ENCODE data around the gene ABCG1.

DNA sequence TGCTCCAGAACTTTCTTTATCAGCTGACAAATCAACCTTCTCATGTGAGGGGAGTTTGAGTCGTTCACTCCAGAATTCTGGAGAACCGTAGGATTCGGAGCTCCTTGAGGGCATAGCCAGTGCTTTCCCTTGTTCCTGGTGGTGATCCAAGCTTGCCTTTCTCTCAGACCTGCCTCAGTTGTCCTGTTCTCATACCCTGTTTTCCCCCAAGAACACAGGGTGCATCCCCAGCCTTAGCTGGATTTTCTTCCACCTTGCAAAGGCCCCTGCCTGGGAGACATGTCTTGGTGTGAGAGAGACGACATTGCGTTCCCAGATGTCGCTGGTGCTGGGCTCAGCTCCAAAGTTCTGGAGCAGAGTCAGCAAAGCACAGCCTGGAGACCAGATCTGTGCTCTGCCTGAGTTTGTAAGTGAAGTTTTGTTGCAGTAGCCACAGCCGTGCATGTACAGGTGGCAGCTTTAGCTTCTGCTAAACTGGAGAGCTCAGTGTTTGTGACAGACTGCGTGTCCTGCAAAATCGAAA lies 40.0 kb downstream of the ABCG1 start:
- TF ChIP-seq PATZ1 (CRISPR knock-in tag; IDR thresholded peaks at IDR 0.05; ENCODE audit: borderline replicate concordance): no peak
- TF ChIP-seq ISL1 (CRISPR knock-in tag; IDR thresholded peaks at IDR 0.05): no peak
- TF ChIP-seq ZFP30 (CRISPR knock-in tag; IDR thresholded peaks at IDR 0.05): no peak

Data from SK-N-SH treated with all-trans-retinoic acid at 6 μM for 48 hours (cell line).